ENCODE measurements around the gene BMP7.

The BMP7 gene

DNA sequence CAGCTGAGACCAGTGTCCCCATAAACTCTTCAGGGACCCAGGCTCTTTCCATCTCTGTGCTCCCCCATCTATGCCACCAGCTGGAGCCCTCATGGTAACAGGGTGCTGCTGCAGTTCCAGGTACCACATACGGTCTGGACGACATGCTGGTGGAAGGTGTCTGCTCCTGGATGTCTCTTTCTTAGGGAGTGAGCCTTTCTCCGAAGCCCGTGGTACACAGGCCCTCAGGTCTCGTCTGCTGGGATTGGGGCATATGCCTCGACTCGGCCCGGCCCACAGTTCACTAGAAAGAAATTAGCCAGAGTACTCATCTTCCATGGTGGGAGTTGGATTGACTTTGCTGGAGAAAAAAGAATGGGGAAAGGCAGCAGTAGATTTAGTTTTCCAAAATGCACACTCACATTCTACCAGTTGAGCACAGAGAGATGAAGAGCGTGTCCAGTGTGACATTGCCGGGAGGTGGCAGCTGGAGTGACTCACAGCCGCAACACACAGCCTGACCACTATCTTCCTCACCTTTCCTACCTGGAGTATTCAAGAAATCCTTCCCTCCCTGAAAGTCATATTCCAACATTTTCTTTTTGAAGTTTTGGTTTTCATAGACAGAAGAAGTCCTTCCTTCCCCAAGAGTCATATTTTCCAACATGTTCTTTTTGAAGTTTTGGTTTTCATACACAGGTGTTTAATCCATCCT, 44.5 kb upstream of the BMP7 start:
- DNase-seq (ENCODE audit: low spot score), result no peak
- TF ChIP-seq, protein P1, sequence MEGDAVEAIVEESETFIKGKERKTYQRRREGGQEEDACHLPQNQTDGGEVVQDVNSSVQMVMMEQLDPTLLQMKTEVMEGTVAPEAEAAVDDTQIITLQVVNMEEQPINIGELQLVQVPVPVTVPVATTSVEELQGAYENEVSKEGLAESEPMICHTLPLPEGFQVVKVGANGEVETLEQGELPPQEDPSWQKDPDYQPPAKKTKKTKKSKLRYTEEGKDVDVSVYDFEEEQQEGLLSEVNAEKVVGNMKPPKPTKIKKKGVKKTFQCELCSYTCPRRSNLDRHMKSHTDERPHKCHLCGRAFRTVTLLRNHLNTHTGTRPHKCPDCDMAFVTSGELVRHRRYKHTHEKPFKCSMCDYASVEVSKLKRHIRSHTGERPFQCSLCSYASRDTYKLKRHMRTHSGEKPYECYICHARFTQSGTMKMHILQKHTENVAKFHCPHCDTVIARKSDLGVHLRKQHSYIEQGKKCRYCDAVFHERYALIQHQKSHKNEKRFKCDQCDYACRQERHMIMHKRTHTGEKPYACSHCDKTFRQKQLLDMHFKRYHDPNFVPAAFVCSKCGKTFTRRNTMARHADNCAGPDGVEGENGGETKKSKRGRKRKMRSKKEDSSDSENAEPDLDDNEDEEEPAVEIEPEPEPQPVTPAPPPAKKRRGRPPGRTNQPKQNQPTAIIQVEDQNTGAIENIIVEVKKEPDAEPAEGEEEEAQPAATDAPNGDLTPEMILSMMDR (IDR thresholded peaks at IDR 0.05; ENCODE audit: extremely low read depth, missing control alignments), result no peak

DNA sequence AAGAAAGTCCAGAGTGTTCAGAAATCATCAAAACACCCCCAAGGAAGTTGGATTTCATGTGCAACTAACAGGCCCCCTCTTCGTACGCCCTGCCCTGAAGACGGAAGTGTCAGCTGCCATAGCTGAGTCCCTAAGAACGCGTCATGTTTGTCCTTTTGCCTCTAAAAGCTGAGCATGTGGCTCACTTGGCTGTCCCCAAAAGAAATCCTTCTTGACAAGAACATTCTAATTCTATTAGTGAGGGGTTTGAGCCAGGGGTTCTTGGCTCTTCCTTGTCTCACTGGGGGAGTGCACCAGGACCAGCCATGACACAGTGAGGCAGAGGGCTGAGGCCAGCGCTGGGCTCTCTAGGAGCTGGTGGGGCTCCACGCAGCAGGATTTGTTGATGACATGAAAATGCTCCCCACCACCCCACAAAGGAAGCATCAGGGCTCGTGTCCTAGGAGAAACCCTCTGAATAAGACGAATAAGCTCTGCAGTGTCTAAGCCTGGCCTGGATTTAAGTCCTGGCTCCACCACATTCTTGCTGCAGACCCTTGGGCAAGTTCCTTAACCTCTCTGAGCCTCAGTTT, 43.2 kb upstream of the BMP7 start:
- TF ChIP-seq, protein P1 (IDR thresholded peaks at IDR 0.05; ENCODE audit: extremely low read depth, missing control alignments), result no peak
- DNase-seq (ENCODE audit: low spot score), result no peak

DNA sequence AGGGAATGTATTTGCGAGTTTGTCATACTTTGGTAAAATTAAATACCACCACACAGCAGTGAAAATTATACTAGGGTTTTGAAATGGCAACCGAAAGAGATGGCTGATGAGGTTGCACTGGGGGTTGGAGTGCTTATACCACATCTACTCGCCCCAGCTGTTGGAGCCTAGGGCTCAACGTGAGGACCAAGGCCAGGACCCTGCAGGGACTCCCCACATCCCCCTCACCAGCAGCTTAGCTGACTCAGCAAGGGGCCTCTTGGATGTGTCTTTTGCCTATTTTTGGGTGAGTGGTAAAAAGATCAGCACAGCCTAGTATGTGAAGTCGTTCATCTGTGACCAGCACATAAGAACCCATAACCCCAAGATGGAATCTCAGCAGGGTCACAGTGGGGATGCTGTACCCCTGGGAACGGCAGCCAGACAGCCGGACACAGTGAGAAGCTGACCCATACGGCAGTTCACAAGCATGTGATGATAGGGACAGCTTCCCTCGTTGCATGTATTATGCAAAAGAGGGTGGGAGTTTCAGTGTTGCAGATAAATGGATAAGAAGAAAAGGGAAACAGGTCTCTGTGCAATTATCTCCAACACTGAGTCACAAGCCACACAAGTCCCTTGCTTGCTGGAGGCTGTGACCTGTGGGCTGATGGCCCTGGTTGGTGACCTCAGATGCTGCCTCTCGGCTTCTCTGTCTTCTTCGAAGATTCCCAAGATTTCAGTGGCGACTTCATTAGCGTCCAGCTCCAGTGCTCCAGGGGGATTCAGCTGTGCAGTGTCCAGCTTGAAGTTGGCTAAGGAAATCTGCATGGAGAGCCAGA, 42.2 kb upstream of the BMP7 start:
- TF ChIP-seq, protein P1 (IDR thresholded peaks at IDR 0.05; ENCODE audit: extremely low read depth, missing control alignments), result no peak
- no peak for DNase-seq (ENCODE audit: low spot score)

DNA sequence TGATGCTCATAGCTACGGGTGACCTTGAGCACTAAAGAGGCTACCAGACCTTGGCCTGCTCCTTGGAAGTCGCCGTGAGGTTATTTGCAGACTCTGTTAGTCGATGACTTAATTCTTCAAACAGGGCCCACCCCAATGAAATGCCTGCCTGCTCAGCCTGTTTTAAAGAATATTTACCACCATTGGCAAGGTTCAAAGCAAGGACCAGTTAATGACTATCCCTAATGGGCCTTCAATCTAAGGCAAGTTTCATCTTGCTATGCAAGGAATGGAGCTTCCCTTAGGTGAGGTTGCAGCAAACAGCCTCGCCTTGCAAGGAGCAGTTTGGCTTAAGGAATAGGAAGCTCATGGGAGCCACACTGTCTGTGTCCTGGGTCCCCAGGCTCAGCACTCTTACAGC, 40.3 kb upstream of the BMP7 start:
- no peak for DNase-seq (ENCODE audit: low spot score)
- TF ChIP-seq, protein P1 (IDR thresholded peaks at IDR 0.05; ENCODE audit: extremely low read depth, missing control alignments), result no peak

DNA sequence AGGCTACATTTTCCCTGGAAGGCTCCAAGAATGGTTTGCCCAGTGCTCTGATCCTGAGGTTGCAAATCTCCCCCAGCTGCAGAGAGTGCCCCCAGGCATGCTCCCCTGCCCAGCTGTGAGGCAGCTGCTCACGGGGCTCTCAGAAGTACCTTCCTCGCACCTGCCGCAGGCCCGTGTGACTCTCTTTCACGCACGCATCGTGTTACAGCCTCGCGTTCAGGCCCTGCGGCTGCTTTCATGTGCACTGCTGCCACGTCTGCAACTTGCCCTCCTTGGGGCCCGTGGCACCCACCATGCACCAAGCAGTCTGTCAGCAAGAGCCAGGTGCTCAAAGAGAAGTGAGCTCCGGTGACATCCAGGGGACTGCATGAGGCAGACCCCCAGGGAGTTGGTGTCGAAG, 34.6 kb upstream of the BMP7 start:
- TF ChIP-seq, protein P1 (IDR thresholded peaks at IDR 0.05; ENCODE audit: extremely low read depth, missing control alignments), result no peak
- no peak for DNase-seq (ENCODE audit: low spot score)

DNA sequence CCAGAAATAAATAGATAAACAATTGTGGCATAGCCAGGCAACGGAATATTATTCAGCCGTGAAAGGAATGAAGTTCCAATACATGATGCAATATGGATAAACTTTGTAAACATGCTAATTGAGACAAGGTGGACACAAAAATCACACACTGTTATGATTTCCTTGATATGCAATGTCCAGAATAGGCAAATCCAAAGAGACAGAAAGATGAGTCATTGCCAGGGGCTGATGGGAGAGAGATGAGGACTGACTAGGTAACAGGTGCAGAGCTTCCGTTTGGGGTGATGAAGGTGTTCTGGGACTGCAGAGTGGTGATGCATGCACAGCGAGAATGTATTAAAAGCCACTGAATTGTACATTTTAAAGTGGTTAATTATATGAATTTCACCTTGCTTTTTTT, 32.0 kb upstream of the BMP7 start:
- TF ChIP-seq, protein P1 (IDR thresholded peaks at IDR 0.05; ENCODE audit: extremely low read depth, missing control alignments), result no peak
- DNase-seq (ENCODE audit: low spot score), result no peak

DNA sequence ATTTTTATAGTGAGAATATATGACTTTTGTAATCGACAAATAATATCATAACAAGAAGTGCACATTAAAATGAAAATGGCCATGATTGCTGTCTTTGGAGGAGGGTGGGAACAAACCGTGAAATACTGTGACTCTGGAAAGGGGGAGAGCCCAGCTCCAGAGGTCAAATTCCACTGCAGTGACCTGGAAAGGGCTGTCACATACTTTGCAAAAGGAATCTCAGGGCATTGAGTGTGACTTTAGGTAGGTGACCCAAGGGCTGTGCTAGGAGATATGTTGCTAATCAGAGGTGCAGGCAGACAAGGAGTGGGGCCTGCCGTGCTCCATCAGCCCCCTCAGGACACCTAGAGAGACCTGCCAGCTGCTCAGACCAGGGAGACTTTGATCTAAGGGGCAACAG, 28.1 kb upstream of the BMP7 start:
- TF ChIP-seq, protein P1 (IDR thresholded peaks at IDR 0.05; ENCODE audit: extremely low read depth, missing control alignments), result no peak
- DNase-seq (ENCODE audit: low spot score), result no peak

Data from GM20000 (cell line).